IPS-18a (cell line): ENCODE measurements around the gene GRAP2.

ENCODE experiments used
- H3K27ac ChIP-seq: one replicate; pipeline ENCODE4 v1.5.1; 2013; ENCODE audit warnings: low read length
- H3K27me3 ChIP-seq: one replicate; pipeline ENCODE4 v1.6.1; 2013; ENCODE audit warnings: mild to moderate bottlenecking, low read length; ENCODE audit not compliant: control insufficient read depth, insufficient read depth
- H3K36me3 ChIP-seq: one replicate; pipeline ENCODE4 v1.6.1; 2013; ENCODE audit warnings: low read depth, low read length; ENCODE audit not compliant: control insufficient read depth
- H3K4me1 ChIP-seq: one replicate; pipeline ENCODE4 v1.6.1; 2013; ENCODE audit warnings: low read depth, low read length; ENCODE audit not compliant: control insufficient read depth
- H3K4me3 ChIP-seq: one replicate; pipeline ENCODE4 v1.5.1; 2013; ENCODE audit warnings: low read length
- H3K9ac ChIP-seq: one replicate; pipeline ENCODE4 v1.6.1; 2013; ENCODE audit warnings: mild to moderate bottlenecking, low read length, moderate library complexity
- H3K9me3 ChIP-seq: one replicate; pipeline ENCODE4 v1.6.1; 2013; ENCODE audit warnings: low read depth, low read length; ENCODE audit not compliant: control insufficient read depth

GRAP2 gene

GRCh38 chr22:40018051-40018450, 117.2 kb downstream of the GRAP2 start:
- H3K9ac ChIP-seq, result no peak overlapping the region
- H3K27me3 ChIP-seq, result no peaks in the 10 kb centered on the region
- H3K9me3 ChIP-seq, result no peaks in the 10 kb centered on the region
- peaks cover 5% of the 10 kb centered on the region for H3K36me3 ChIP-seq
- no peak overlapping the region for H3K4me3 ChIP-seq
- no peaks in the 10 kb centered on the region for H3K4me1 ChIP-seq
- no peak overlapping the region for H3K27ac ChIP-seq

- H3K4me3 ChIP-seq, result no peak overlapping the region
- H3K4me1 ChIP-seq, result no peaks in the 10 kb centered on the region
- H3K27ac ChIP-seq, result no peak overlapping the region
- H3K36me3 ChIP-seq, result peaks cover 5% of the 10 kb centered on the region
- no peaks in the 10 kb centered on the region for H3K9me3 ChIP-seq
- H3K9ac ChIP-seq, result no peak overlapping the region
- H3K27me3 ChIP-seq, result no peaks in the 10 kb centered on the region
These were observed 118.2 kb downstream of the GRAP2 start for GRCh38 chr22:40019100-40019499.

- H3K4me1 ChIP-seq, result no peaks in the 10 kb centered on the region
- no peaks in the 10 kb centered on the region for H3K9me3 ChIP-seq
- H3K27ac ChIP-seq, result no peak overlapping the region
- H3K27me3 ChIP-seq, result no peaks in the 10 kb centered on the region
- peaks cover 5% of the 10 kb centered on the region for H3K36me3 ChIP-seq
- no peak overlapping the region for H3K9ac ChIP-seq
- H3K4me3 ChIP-seq, result no peak overlapping the region
These were observed 120.1 kb downstream of the GRAP2 start for GRCh38 chr22:40020956-40021355.

GRCh38 chr22:40021401-40022000, 120.6 kb downstream of the GRAP2 start:
- peaks cover 5% of the 10 kb centered on the region for H3K36me3 ChIP-seq
- H3K27me3 ChIP-seq, result no peaks in the 10 kb centered on the region
- H3K4me1 ChIP-seq, result no peaks in the 10 kb centered on the region
- H3K4me3 ChIP-seq, result no peak overlapping the region
- H3K9ac ChIP-seq, result no peak overlapping the region
- no peak overlapping the region for H3K27ac ChIP-seq
- H3K9me3 ChIP-seq, result no peaks in the 10 kb centered on the region

GRCh38 chr22:40022536-40023240, 121.8 kb downstream of the GRAP2 start:
- Histone ChIP-seq H3K9ac (no peak overlapping the region), H3K27ac (no peak overlapping the region), H3K4me1 (no peaks in the 10 kb centered on the region), H3K4me3 (no peak overlapping the region), H3K27me3 (no peaks in the 10 kb centered on the region), H3K36me3 (peaks cover 5% of the 10 kb centered on the region), H3K9me3 (no peaks in the 10 kb centered on the region)
